IMR-90 (cell line): Measurements from ENCODE around the gene BGN. TPM values are rescaled to one million over a fixed set of nuclear protein-coding genes. Genes with fewer than 3 reads are reported as not detected.

ENCODE experiments used
- ATAC-seq: fragments of 200-7000 bp; cut with Tn5 transposase; 2 replicates; pipeline ENCODE4 v1.9.1; 2020; ENCODE audit warnings: low read depth, mild to moderate bottlenecking, moderate library complexity
- BruUV-seq: library from RNA; stranded (reverse); fragments of 400-500 nt; replicated peaks from 2 replicates; lab custom pipeline; 2021; lab: Mats Ljungman, UMichigan
- CTCF ChIA-PET: fragments of 300-600 bp; formaldehyde crosslinking; extraction: SDS; loops from one replicate; lab custom pipeline; 2021; ENCODE audit warnings: antibody characterized with exemption; lab: Yijun Ruan, JAX
- POLR2A ChIA-PET: fragments of 300-600 bp; sonication (Branson Sonifier 250); formaldehyde crosslinking; loops from one replicate; lab custom pipeline; 2022; ENCODE audit warnings: antibody characterized with exemption; ENCODE audit not compliant: unreplicated experiment; lab: Charles Lee
- DNase-seq: peaks from one replicate; pipeline ENCODE4 v3.0.0; 2013
- H2AFZ ChIP-seq: replicated peaks from 2 replicates; pipeline ENCODE3; 2013; ENCODE audit warnings: low read length, mild to moderate bottlenecking; ENCODE audit not compliant: poor library complexity
- H2AK5ac ChIP-seq: 2 replicates; pipeline ENCODE4 v1.6.1; 2013; ENCODE audit warnings: low read depth, low read length, inconsistent platforms
- H2AK9ac ChIP-seq: replicated peaks from 2 replicates; pipeline ENCODE3; 2013; ENCODE audit warnings: mild to moderate bottlenecking, low read depth, low read length, moderate library complexity; ENCODE audit not compliant: poor library complexity
- H2BK120ac ChIP-seq: 2 replicates; pipeline ENCODE4 v1.6.1; 2013; ENCODE audit warnings: low read depth, low read length, inconsistent platforms
- H2BK15ac ChIP-seq: 3 replicates; pipeline ENCODE4 v1.6.1; 2013; ENCODE audit warnings: low read depth, low read length, inconsistent platforms
- H2BK20ac ChIP-seq: 2 replicates; pipeline ENCODE4 v1.6.1; 2013; ENCODE audit warnings: low read depth, mild to moderate bottlenecking, inconsistent platforms, low read length, moderate library complexity
- H2BK5ac ChIP-seq: 2 replicates; pipeline ENCODE4 v1.6.1; 2013; ENCODE audit warnings: mild to moderate bottlenecking, low read depth, low read length, inconsistent platforms; ENCODE audit not compliant: poor library complexity, severe bottlenecking
- H3K14ac ChIP-seq: replicated peaks from 2 replicates; pipeline ENCODE4 v1.6.1; 2013; ENCODE audit warnings: low read depth, low read length, inconsistent platforms
- H3K18ac ChIP-seq: 2 replicates; pipeline ENCODE4 v1.6.1; 2013; ENCODE audit warnings: low read depth, low read length, control low read depth
- H3K23ac ChIP-seq: 2 replicates; pipeline ENCODE4 v1.6.1; 2013; ENCODE audit warnings: low read depth, low read length, inconsistent platforms
- H3K27ac ChIP-seq: 2 replicates; pipeline ENCODE4 v1.5.1; 2013; ENCODE audit warnings: mild to moderate bottlenecking, control low read depth, low read length; ENCODE audit not compliant: insufficient read depth
- H3K27me3 ChIP-seq: 2 replicates; pipeline ENCODE4 v1.6.1; 2013; ENCODE audit warnings: low read length; ENCODE audit not compliant: control insufficient read depth, insufficient read depth
- H3K36me3 ChIP-seq: 2 replicates; pipeline ENCODE4 v1.6.1; 2013; ENCODE audit warnings: low read length, mixed read lengths; ENCODE audit not compliant: control insufficient read depth, insufficient read depth
- H3K4ac ChIP-seq: 2 replicates; pipeline ENCODE4 v1.6.1; 2013; ENCODE audit warnings: low read depth, low read length, inconsistent platforms
- H3K4me1 ChIP-seq: 2 replicates; pipeline ENCODE4 v1.6.1; 2013; ENCODE audit warnings: low read length, mixed read lengths; ENCODE audit not compliant: control insufficient read depth, insufficient read depth
- H3K4me2 ChIP-seq: 2 replicates; pipeline ENCODE4 v1.6.1; 2013; ENCODE audit warnings: low read depth, mild to moderate bottlenecking, control low read depth, low read length, moderate library complexity
- H3K4me3 ChIP-seq: 2 replicates; pipeline ENCODE4 v1.5.1; 2013; ENCODE audit warnings: low read depth, mild to moderate bottlenecking, control low read depth, low read length, moderate library complexity; ENCODE audit not compliant: insufficient read depth
- H3K56ac ChIP-seq: 2 replicates; pipeline ENCODE4 v1.6.1; 2013; ENCODE audit warnings: low read length, inconsistent platforms; ENCODE audit not compliant: insufficient read depth; ENCODE audit errors: extremely low read depth
- H3K79me1 ChIP-seq, 2 experiments: 2 replicates each; pipeline ENCODE4 v1.6.1; 2013; ENCODE audit warnings: low read length in 2 of 2, inconsistent platforms in 1 of 2, low read depth in 1 of 2
- H3K9ac ChIP-seq: 2 replicates; pipeline ENCODE4 v1.6.1; 2013; ENCODE audit warnings: low read depth, low read length, control low read depth
- H3K9me1 ChIP-seq: 2 replicates; pipeline ENCODE4 v1.6.1; 2013; ENCODE audit warnings: low read length, inconsistent platforms; ENCODE audit not compliant: insufficient read depth
- H3K9me3 ChIP-seq: 2 replicates; pipeline ENCODE4 v1.6.1; 2013; ENCODE audit warnings: low read length; ENCODE audit not compliant: control insufficient read depth, insufficient read depth
- H4K20me1 ChIP-seq: 2 replicates; pipeline ENCODE4 v1.6.1; 2013; ENCODE audit warnings: low read length, inconsistent platforms; ENCODE audit not compliant: insufficient read depth
- H4K5ac ChIP-seq: 2 replicates; pipeline ENCODE4 v1.6.1; 2013; ENCODE audit warnings: mild to moderate bottlenecking, low read depth, low read length, control low read depth
- H4K8ac ChIP-seq, 2 experiments: 2 replicates each; pipeline ENCODE4 v1.6.1; 2013; ENCODE audit warnings: low read depth in 2 of 2, low read length in 2 of 2, control low read depth in 1 of 2, inconsistent platforms in 1 of 2
- H4K91ac ChIP-seq: 2 replicates; pipeline ENCODE4 v1.6.1; 2013; ENCODE audit warnings: low read depth, low read length, inconsistent platforms; ENCODE audit not compliant: insufficient read depth
- BHLHE40 ChIP-seq: fragments of 150-350 bp; IDR thresholded peaks from 2 replicates; pipeline ENCODE4 v1.6.1; 2016; ENCODE audit warnings: mild to moderate bottlenecking, low read depth, low read length
- CEBPB ChIP-seq: IDR thresholded peaks from 2 replicates; pipeline ENCODE4 v1.6.1; 2012; ENCODE audit warnings: low read depth, low read length, improper control_type of control experiment
- CHD1 ChIP-seq: IDR thresholded peaks from 2 replicates; pipeline ENCODE4 v1.6.1; 2012; ENCODE audit warnings: low read depth, low read length, improper control_type of control experiment
- MAZ ChIP-seq: IDR thresholded peaks from 2 replicates; pipeline ENCODE4 v1.6.1; 2012; ENCODE audit warnings: low read depth, mild to moderate bottlenecking, low read length, improper control_type of control experiment, moderate library complexity, borderline replicate concordance
- NFE2L2 ChIP-seq: fragments of 150-350 bp; IDR thresholded peaks from 2 replicates; pipeline ENCODE4 v1.6.1; 2016; ENCODE audit warnings: low read depth, mild to moderate bottlenecking, low read length
- RCOR1 ChIP-seq: IDR thresholded peaks from 2 replicates; pipeline ENCODE4 v1.6.1; 2012; ENCODE audit warnings: mild to moderate bottlenecking, low read length, improper control_type of control experiment; ENCODE audit not compliant: insufficient replicate concordance
- WGBS, 2 experiments: methylation state at CpG; one replicate each; pipeline versions ENCODE4 v1.1.5 to v1.1.7; 2013; ENCODE audit warnings: missing lambda C conversion rate in 2 of 2; ENCODE audit not compliant: insufficient read length in 1 of 2; ENCODE audit errors: extremely low coverage in 2 of 2; 5-methylcytosine and 5-hydroxymethylcytosine counted together
- dilution Hi-C: fragments of 300-500 bp; cut with HindIII; formaldehyde crosslinking; loops from one replicate; pipeline ENCODE4 v1.14.3; 2018; ENCODE audit warnings: low sequenced_read_pairs; ENCODE audit not compliant: unreplicated experiment
- in situ Hi-C: fragments of 300-500 bp; cut with MboI; formaldehyde crosslinking; loops from 3 replicates; pipeline ENCODE4 v1.14.3; 2019; ENCODE audit warnings: low sequenced_read_pairs, inconsistent platforms, mixed read lengths
- intact Hi-C: fragments of 100-400 bp; cut with micrococcal nuclease; formaldehyde crosslinking; loops from 2 replicates; pipeline ENCODE4 v1.10.0; 2022
- polyA plus RNA-seq, 3 experiments: library from polyadenylated mRNA; depleted of rRNA; stranded (reverse); fragments of >200 nt; gene quantifications; 2 replicates each; pipeline ENCODE4 v1.2.3, GENCODE V29; 2012; ENCODE audit warnings: low replicate concordance in 1 of 3
- total RNA-seq: library from RNA; depleted of rRNA; stranded (reverse); fragments of >200 nt; gene quantifications from 2 replicates; pipeline ENCODE4 v1.2.3, GENCODE V29; 2012

The BGN gene
- total and polyA plus RNA-seq, 2 of the 4 experiments (the other 2 are of a cell fraction): 11.3 to 298 TPM

DNA sequence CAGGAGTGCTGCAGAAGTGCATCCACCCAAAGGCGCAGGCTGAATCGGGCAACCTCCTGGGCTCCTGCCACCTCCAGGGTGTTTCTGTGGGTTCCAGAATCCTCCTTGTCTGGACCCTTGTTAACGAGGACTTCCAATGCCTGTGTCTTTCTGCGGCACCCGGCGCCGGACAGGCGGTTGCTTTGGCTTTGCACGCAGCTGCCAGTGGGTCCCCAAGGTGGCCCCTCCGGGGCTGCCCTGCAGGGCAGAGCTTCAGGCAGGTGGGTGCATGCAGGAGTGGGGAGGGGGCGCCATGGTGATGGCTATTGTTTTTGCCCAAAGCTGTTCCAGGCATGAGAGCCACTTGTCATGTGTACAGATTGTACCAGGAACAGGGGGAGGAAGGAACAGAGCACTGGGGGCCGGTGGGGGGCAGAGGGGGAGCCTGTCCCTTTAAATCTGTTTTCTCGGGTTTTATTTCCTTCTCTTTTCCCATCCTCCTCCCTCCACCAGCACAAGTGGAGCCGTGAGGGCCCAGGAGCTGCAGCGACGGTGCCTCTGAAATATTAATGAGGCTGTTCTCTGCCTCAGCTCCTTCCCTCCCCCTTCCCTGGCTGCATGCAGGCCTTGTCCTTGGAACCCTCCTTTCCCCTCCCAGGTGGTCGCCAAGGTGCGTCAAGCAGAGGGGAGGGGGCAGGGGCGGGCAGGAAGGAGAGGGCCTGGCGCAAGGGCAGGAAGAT, 35.8 kb downstream of the BGN start:
- H3K27me3 ChIP-seq: peaks cover 26% of the 10 kb centered on the region; the same call in 1 of the 2 replicates
- H2BK120ac ChIP-seq: no peak overlapping the region
- dilution Hi-C loops (no loop called here), in situ Hi-C loops (no loop called here), intact Hi-C loops (no loop called here)
- no peak overlapping the region for H2AK9ac ChIP-seq
- no peak overlapping the region for H3K18ac ChIP-seq
- no peak overlapping the region for H4K91ac ChIP-seq
- WGBS, 2 experiments: 79% methylated on average over 3 of the region's 20 CpGs; no CpG with 5 or more reads in 1 of the 2 experiments
- no peak overlapping the region for H2AFZ ChIP-seq
- TF ChIP-seq CEBPB (no peak), CHD1 (no peak), NFE2L2 (no peak), BHLHE40 (no peak), RCOR1 (no peak), MAZ (no peak)
- H4K20me1 ChIP-seq: no peaks in the 10 kb centered on the region
- no peak overlapping the region for H3K4me2 ChIP-seq
- CTCF ChIA-PET: no interaction called here
- no peak overlapping the region for H3K9ac ChIP-seq
- peaks cover 2% of the 10 kb centered on the region; the same call in 1 of the 2 replicates for H3K9me3 ChIP-seq
- H2BK15ac ChIP-seq: no peak overlapping the region
- H3K79me1 ChIP-seq: no peaks in the 10 kb centered on the region
- H3K14ac ChIP-seq: no peak overlapping the region
- no peaks in the 10 kb centered on the region for H3K9me1 ChIP-seq
- no TSS peak for BruUV-seq
- H2BK20ac ChIP-seq: no peak overlapping the region
- no peak overlapping the region for H2BK5ac ChIP-seq
- DNase-seq: no peak
- no peak overlapping the region for H4K8ac ChIP-seq
- no peak overlapping the region for H2AK5ac ChIP-seq
- no peaks in the 10 kb centered on the region for H3K4me1 ChIP-seq
- ATAC-seq: no peak
- no peak overlapping the region for H3K4ac ChIP-seq
- no peak overlapping the region for H3K4me3 ChIP-seq
- no peak overlapping the region for H3K56ac ChIP-seq
- no peak overlapping the region for H4K5ac ChIP-seq
- POLR2A ChIA-PET: no interaction called here
- no peak overlapping the region for H3K27ac ChIP-seq
- no peak overlapping the region for H3K23ac ChIP-seq
- no peaks in the 10 kb centered on the region for H3K36me3 ChIP-seq
